ENCODE measurements around the gene ASB1.

The ASB1 gene

GRCh38 chr2:238465487-238466242 is 38.9 kb downstream of the ASB1 start:
- H3K4me1 ChIP-seq (ENCODE audit: insufficient read depth, low read length), result no peaks in the 10 kb centered on the region
- H3K36me3 ChIP-seq (ENCODE audit: insufficient read depth, low read depth, low read length), result no peaks in the 10 kb centered on the region
- no peak overlapping the region for H3K9ac ChIP-seq (ENCODE audit: low read depth, low read length)
- H3K27me3 ChIP-seq (ENCODE audit: insufficient read depth, low read length), result no peaks in the 10 kb centered on the region
- no peaks in the 10 kb centered on the region for H3K9me3 ChIP-seq (ENCODE audit: insufficient read depth, low read depth, low read length)
- no peak overlapping the region for H3K4me3 ChIP-seq (ENCODE audit: low read length)
- no peak overlapping the region for H3K27ac ChIP-seq (ENCODE audit: low read length)

DNA sequence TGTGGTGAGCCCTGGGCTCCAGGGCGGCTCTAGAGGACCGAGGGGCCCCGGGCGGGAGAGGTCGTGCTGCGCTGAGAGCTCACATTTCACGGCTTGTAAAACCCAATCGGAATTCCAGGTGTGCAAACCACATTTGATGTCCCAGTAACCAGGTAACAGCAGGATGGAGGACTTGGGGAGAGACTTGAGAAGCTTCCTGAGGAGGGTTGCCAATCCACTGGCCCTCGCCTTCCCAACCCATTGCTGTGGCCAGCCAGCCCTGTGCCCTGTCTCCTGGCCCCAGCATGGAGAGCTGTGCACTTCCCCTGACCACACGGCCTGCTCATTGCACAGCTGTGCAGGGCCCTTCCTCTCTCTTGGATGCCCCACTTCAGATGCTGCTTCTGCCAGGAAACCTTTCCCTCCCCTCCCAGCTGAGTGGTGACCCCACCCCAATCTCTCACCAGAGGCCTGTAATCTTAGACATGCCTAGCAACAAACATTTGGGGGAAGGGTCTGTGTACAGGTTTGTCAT is 39.6 kb downstream of the ASB1 start:
- H3K27me3 ChIP-seq (ENCODE audit: insufficient read depth, low read length), result no peaks in the 10 kb centered on the region
- H3K4me1 ChIP-seq (ENCODE audit: insufficient read depth, low read length), result no peaks in the 10 kb centered on the region
- H3K9ac ChIP-seq (ENCODE audit: low read depth, low read length), result no peak overlapping the region
- no peaks in the 10 kb centered on the region for H3K9me3 ChIP-seq (ENCODE audit: insufficient read depth, low read depth, low read length)
- no peaks in the 10 kb centered on the region for H3K36me3 ChIP-seq (ENCODE audit: insufficient read depth, low read depth, low read length)
- H3K4me3 ChIP-seq (ENCODE audit: low read length), result no peak overlapping the region
- H3K27ac ChIP-seq (ENCODE audit: low read length), result no peak overlapping the region

DNA sequence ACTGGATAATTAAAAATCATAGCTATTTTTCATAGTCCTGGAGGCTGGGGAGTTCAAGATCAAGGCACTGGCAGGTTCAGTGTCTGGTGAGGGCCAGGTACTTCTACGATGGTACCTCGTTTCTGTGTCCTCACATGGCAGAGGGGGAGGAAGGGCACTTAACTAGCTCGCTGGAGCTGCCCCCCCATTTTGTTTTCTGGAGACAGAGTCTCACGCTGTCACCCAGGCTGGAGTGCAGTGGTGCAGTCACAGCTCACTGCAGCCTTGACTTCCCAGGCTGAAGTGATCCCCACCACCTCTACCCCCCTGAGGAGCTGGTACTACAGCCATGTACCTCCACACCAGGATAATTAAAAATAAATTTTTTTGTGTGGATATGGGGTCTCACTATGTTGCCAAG is 40.3 kb downstream of the ASB1 start:
- Histone ChIP-seq H3K9ac (ENCODE audit: low read depth, low read length) (no peak overlapping the region), H3K36me3 (ENCODE audit: insufficient read depth, low read depth, low read length) (no peaks in the 10 kb centered on the region), H3K27me3 (ENCODE audit: insufficient read depth, low read length) (no peaks in the 10 kb centered on the region), H3K27ac (ENCODE audit: low read length) (no peak overlapping the region), H3K4me3 (ENCODE audit: low read length) (no peak overlapping the region), H3K9me3 (ENCODE audit: insufficient read depth, low read depth, low read length) (no peaks in the 10 kb centered on the region), H3K4me1 (ENCODE audit: insufficient read depth, low read length) (no peaks in the 10 kb centered on the region)

- Histone ChIP-seq H3K36me3 (ENCODE audit: insufficient read depth, low read depth, low read length) (no peaks in the 10 kb centered on the region), H3K4me3 (ENCODE audit: low read length) (no peak overlapping the region), H3K9ac (ENCODE audit: low read depth, low read length) (no peak overlapping the region), H3K4me1 (ENCODE audit: insufficient read depth, low read length) (no peaks in the 10 kb centered on the region), H3K27ac (ENCODE audit: low read length) (no peak overlapping the region), H3K27me3 (ENCODE audit: insufficient read depth, low read length) (no peaks in the 10 kb centered on the region), H3K9me3 (ENCODE audit: insufficient read depth, low read depth, low read length) (no peaks in the 10 kb centered on the region)
Measured at GRCh38 chr2:238467792-238468191, 41.1 kb downstream of the ASB1 start.

DNA sequence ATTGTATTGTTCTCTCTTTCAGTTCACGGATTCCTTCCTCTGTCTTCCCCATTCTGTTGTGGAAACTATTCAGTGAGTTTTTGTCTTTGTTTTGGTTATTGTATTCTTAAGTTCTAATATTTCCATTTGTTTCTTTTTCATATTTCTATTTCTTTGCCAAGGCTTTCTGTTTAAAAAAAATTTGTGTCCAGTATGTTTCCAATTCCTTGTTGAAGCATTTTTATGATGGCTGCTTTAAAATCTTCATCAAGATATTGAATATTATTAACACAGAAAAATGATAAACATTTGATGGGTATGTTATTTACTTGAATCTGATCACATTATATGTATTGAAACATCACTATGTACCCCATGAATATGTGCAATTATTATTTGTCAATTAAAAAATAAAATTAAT is 42.4 kb downstream of the ASB1 start:
- H3K4me3 ChIP-seq (ENCODE audit: low read length), result no peak overlapping the region
- H3K36me3 ChIP-seq (ENCODE audit: insufficient read depth, low read depth, low read length), result no peaks in the 10 kb centered on the region
- no peaks in the 10 kb centered on the region; the same call in 1 of the 2 replicates for H3K9me3 ChIP-seq (ENCODE audit: insufficient read depth, low read depth, low read length)
- no peak overlapping the region for H3K9ac ChIP-seq (ENCODE audit: low read depth, low read length)
- no peak overlapping the region for H3K27ac ChIP-seq (ENCODE audit: low read length)
- H3K27me3 ChIP-seq (ENCODE audit: insufficient read depth, low read length), result no peaks in the 10 kb centered on the region
- no peaks in the 10 kb centered on the region for H3K4me1 ChIP-seq (ENCODE audit: insufficient read depth, low read length)

- H3K27ac ChIP-seq (ENCODE audit: low read length), result no peak overlapping the region
- H3K36me3 ChIP-seq (ENCODE audit: insufficient read depth, low read depth, low read length), result no peaks in the 10 kb centered on the region
- peaks cover 9% of the 10 kb centered on the region for H3K4me1 ChIP-seq (ENCODE audit: insufficient read depth, low read length)
- H3K27me3 ChIP-seq (ENCODE audit: insufficient read depth, low read length), result no peaks in the 10 kb centered on the region
- H3K9me3 ChIP-seq (ENCODE audit: insufficient read depth, low read depth, low read length), result no peaks in the 10 kb centered on the region; the same call in 1 of the 2 replicates
- H3K9ac ChIP-seq (ENCODE audit: low read depth, low read length), result no peak overlapping the region
- H3K4me3 ChIP-seq (ENCODE audit: low read length), result no peak overlapping the region
Measured at GRCh38 chr2:238473014-238473413, 46.3 kb downstream of the ASB1 start.

DNA sequence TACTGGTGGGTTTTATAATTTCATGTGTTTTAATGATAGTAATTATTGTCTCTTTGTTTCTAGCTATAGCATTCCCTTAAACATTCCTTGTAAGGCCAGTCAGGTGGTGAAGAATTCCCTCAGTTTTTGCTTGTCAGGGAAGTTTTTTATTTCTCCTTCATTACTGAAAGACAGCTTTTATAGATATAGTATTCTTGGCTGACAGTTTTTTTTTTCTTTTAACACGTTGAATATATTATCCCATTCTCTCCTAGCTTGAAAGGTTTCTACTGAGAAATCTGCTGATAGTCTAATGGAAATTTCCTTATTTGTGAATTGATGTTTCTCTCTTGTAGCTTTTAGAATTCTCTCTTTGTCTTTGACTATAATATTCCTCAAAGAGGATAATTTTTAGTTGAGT is 46.8 kb downstream of the ASB1 start:
- Histone ChIP-seq H3K27me3 (ENCODE audit: insufficient read depth, low read length) (no peaks in the 10 kb centered on the region), H3K4me3 (ENCODE audit: low read length) (no peak overlapping the region), H3K9me3 (ENCODE audit: insufficient read depth, low read depth, low read length) (no peaks in the 10 kb centered on the region; the same call in 1 of the 2 replicates)

DNA sequence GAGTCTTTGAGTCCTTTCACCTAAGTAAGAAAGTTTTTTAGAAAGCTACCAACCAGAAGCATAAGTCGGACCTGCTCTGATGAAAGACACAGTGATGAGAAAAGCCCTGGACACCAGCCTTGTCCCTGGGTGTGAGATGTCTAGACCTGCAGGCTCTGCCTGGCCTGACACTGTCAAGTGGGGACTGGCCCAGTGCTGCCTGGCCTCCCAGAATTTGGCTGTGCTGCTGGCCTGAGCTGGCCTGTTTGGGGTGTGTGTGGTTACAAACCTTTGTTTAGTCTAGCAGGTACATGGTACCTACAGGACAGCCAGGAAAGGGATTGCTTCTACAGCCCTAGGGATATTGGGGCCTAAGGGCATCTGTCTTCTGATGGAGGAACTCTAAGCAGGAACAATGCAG is 48.3 kb downstream of the ASB1 start:
- H3K27me3 ChIP-seq (ENCODE audit: insufficient read depth, low read length), result no peaks in the 10 kb centered on the region
- H3K9me3 ChIP-seq (ENCODE audit: insufficient read depth, low read depth, low read length), result peaks cover under 1% of the 10 kb centered on the region; the same call in 1 of the 2 replicates

More for the DNA sequence above, 46.8 kb downstream of the ASB1 start:
- Histone ChIP-seq H3K36me3 (ENCODE audit: insufficient read depth, low read depth, low read length) (no peaks in the 10 kb centered on the region), H3K9ac (ENCODE audit: low read depth, low read length) (no peak overlapping the region), H3K4me1 (ENCODE audit: insufficient read depth, low read length) (peaks cover 9% of the 10 kb centered on the region), H3K27ac (ENCODE audit: low read length) (no peak overlapping the region)

GRCh38 chr2:238475566-238475965 is 48.8 kb downstream of the ASB1 start:
- Histone ChIP-seq H3K9ac (ENCODE audit: low read depth, low read length) (no peak overlapping the region), H3K36me3 (ENCODE audit: insufficient read depth, low read depth, low read length) (no peaks in the 10 kb centered on the region), H3K27ac (ENCODE audit: low read length) (no peak overlapping the region), H3K27me3 (ENCODE audit: insufficient read depth, low read length) (no peaks in the 10 kb centered on the region), H3K4me3 (ENCODE audit: low read length) (no peak overlapping the region), H3K9me3 (ENCODE audit: insufficient read depth, low read depth, low read length) (peaks cover 3% of the 10 kb centered on the region; the same call in 1 of the 2 replicates), H3K4me1 (ENCODE audit: insufficient read depth, low read length) (peaks cover 9% of the 10 kb centered on the region)

More for the DNA sequence above, 48.3 kb downstream of the ASB1 start:
- Histone ChIP-seq H3K27ac (ENCODE audit: low read length) (no peak overlapping the region), H3K9ac (ENCODE audit: low read depth, low read length) (no peak overlapping the region), H3K4me1 (ENCODE audit: insufficient read depth, low read length) (peaks cover 9% of the 10 kb centered on the region), H3K4me3 (ENCODE audit: low read length) (no peak overlapping the region), H3K36me3 (ENCODE audit: insufficient read depth, low read depth, low read length) (no peaks in the 10 kb centered on the region)

DNA sequence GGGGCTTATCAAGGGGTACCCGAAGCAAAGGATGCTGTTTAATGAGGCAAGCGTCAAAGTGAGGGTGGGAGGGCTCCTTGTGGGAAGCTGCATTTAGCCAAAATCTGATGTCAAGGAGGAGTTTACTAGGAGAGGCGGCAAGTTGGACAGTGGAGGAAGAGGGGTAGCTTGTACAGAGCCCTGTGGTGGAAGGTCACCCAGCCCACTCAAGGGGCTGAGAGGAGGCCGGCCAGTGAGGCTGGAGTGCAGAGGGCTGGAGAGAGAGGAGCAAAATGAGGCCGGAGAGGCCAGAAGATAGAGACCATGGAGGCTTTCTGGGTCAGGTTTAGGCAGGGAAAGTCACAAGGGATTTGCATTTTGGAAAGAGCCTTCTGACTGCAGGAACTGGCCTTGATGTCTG is 49.5 kb downstream of the ASB1 start:
- no peaks in the 10 kb centered on the region for H3K27me3 ChIP-seq (ENCODE audit: insufficient read depth, low read length)
- no peak overlapping the region for H3K27ac ChIP-seq (ENCODE audit: low read length)
- peaks cover 9% of the 10 kb centered on the region for H3K4me1 ChIP-seq (ENCODE audit: insufficient read depth, low read length)
- peaks cover 3% of the 10 kb centered on the region; the same call in 1 of the 2 replicates for H3K9me3 ChIP-seq (ENCODE audit: insufficient read depth, low read depth, low read length)
- H3K9ac ChIP-seq (ENCODE audit: low read depth, low read length), result no peak overlapping the region
- no peaks in the 10 kb centered on the region for H3K36me3 ChIP-seq (ENCODE audit: insufficient read depth, low read depth, low read length)
- H3K4me3 ChIP-seq (ENCODE audit: low read length), result no peak overlapping the region

DNA sequence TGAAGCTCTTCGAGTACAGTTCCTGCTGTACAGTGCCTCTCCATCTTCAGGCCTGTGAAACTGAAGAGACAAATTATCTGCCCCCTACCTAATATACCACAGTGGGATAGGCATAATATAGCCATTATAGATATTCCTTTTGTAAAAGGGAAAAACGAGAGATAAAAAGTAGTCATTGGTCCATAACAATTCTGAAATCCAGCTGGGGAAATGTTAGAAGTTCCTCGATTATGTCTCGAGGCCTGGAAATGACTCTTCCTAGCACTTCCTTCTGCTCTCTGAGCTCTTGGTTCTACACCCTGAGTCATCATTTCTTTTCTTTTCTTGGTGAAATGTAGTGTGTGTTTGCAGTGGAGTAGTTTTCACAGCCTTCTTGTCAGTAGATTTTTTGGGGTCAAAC is 51.5 kb downstream of the ASB1 start:
- peaks cover 3% of the 10 kb centered on the region; the same call in 1 of the 2 replicates for H3K9me3 ChIP-seq (ENCODE audit: insufficient read depth, low read depth, low read length)
- no peaks in the 10 kb centered on the region for H3K27me3 ChIP-seq (ENCODE audit: insufficient read depth, low read length)
- no peak overlapping the region for H3K4me3 ChIP-seq (ENCODE audit: low read length)
- no peaks in the 10 kb centered on the region for H3K36me3 ChIP-seq (ENCODE audit: insufficient read depth, low read depth, low read length)
- peaks cover 9% of the 10 kb centered on the region for H3K4me1 ChIP-seq (ENCODE audit: insufficient read depth, low read length)
- H3K27ac ChIP-seq (ENCODE audit: low read length), result no peak overlapping the region
- no peak overlapping the region for H3K9ac ChIP-seq (ENCODE audit: low read depth, low read length)

GRCh38 chr2:238479847-238480246 is 53.1 kb downstream of the ASB1 start:
- H3K4me1 ChIP-seq (ENCODE audit: insufficient read depth, low read length), result peaks cover 9% of the 10 kb centered on the region
- peaks cover 3% of the 10 kb centered on the region; the same call in 1 of the 2 replicates for H3K9me3 ChIP-seq (ENCODE audit: insufficient read depth, low read depth, low read length)
- H3K36me3 ChIP-seq (ENCODE audit: insufficient read depth, low read depth, low read length), result no peaks in the 10 kb centered on the region
- H3K27me3 ChIP-seq (ENCODE audit: insufficient read depth, low read length), result no peaks in the 10 kb centered on the region
- no peak overlapping the region for H3K4me3 ChIP-seq (ENCODE audit: low read length)
- no peak overlapping the region for H3K9ac ChIP-seq (ENCODE audit: low read depth, low read length)
- no peak overlapping the region for H3K27ac ChIP-seq (ENCODE audit: low read length)
